Suprapubic skin (tissue), 3 donors: ENCODE data around the gene DYNC2H1.

Experiments
- CTCF ChIP-seq, 2 donors: fragments of 200-600 bp in 1 of 2; fragments of 450-650 bp in 1 of 2; sonication (generic) in 1 of 2; IDR thresholded peaks; one replicate each; pipeline ENCODE4 v1.5.1; 2016 to 2019; ENCODE audit warnings: antibody characterized with exemption in 2 of 2, mild to moderate bottlenecking in 1 of 2, moderate library complexity in 1 of 2
- POLR2A ChIP-seq, 2 donors: fragments of 450-650 bp; IDR thresholded peaks; one replicate each; pipeline ENCODE4 v1.6.1; 2017; ENCODE audit warnings: antibody characterized with exemption in 2 of 2, mild to moderate bottlenecking in 2 of 2, moderate library complexity in 2 of 2

- TF ChIP-seq POLR2A (IDR thresholded peaks at IDR 0.05) (no peak), CTCF (IDR thresholded peaks at IDR 0.05) (no peak)
These were observed 344.9 kb downstream of the DYNC2H1 start for GRCh38 chr11:103453915-103454709.
